ENCODE data around the gene MICALL1.
"Not testable (repeated sequence)": the region's sequence is repeated elsewhere in the genome, so short reads cannot be mapped to it uniquely, and the experiment has no call there.

MICALL1 gene

DNA sequence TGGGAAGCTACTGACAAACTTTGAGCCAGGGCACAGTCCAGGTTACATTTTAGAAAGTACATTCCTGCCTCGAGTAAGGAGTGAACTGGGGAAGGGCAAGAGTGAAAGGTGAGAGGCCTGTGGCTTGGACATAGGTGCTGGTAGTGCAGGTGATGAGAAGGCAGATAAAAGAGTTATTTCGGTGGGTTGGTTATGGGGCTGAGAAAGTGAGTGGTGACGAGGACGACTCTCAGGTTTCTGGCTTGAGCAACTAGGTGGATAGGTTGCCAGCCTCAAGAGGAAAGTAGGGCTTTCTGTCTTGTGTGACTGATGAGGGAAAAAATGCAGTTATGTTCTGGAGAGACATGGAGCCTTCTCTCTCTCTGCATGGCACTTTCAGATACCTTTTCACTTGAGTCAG is 51.1 kb downstream of the MICALL1 start:
- no peak for DNase-seq (ENCODE audit: low read depth in 1 of 2, low spot score in 1 of 2)

DNA sequence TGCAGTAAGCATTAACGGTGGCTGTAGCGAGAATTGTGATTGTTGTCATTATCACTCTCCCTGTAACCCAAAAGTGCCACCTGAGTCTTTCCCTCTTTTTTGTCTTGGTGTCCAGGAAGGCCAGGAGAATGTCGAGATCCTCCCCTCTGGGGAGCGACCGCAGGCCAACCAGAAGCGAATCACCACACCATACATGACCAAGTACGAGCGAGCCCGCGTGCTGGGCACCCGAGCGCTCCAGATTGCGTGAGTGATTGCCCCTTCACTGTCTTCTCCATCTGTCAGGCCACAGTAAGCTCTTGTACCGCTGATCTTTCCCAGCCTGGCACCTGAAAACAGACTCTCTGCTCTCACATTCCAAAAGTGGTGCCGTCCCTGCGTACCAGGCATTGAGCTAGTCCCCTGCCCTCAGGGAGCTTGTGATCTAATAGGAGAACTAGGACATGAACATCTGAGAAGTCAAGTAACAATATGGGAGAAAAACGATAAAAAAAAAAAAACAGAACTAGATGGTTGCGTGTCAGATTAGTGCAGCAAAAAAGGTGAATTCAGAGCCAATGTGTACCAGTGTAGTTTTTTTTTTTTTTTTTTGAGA is 53.2 kb downstream of the MICALL1 start:
- no peak for DNase-seq (ENCODE audit: low read depth in 1 of 2, low spot score in 1 of 2)

DNA sequence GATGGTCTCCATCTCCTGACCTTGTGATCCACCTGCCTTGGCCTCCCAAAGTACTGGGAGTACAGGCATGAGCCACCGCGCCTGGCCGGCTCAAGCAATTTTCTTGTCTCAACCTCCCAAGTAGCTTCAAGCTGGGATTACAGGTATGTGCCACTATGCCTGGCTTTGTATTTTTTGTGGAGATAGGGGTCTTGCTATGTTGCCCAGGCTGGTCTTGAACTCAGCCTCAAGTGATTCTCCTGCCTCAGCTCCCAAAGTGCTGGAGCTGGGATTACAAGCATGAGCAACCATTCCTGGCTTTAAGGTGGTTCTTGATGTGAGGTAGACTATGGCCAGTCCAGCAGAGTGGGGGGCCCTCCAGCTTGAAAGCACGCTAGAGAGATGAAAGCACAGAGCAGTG is 55.0 kb downstream of the MICALL1 start:
- no peak for DNase-seq (ENCODE audit: low read depth in 1 of 2, low spot score in 1 of 2)

DNA sequence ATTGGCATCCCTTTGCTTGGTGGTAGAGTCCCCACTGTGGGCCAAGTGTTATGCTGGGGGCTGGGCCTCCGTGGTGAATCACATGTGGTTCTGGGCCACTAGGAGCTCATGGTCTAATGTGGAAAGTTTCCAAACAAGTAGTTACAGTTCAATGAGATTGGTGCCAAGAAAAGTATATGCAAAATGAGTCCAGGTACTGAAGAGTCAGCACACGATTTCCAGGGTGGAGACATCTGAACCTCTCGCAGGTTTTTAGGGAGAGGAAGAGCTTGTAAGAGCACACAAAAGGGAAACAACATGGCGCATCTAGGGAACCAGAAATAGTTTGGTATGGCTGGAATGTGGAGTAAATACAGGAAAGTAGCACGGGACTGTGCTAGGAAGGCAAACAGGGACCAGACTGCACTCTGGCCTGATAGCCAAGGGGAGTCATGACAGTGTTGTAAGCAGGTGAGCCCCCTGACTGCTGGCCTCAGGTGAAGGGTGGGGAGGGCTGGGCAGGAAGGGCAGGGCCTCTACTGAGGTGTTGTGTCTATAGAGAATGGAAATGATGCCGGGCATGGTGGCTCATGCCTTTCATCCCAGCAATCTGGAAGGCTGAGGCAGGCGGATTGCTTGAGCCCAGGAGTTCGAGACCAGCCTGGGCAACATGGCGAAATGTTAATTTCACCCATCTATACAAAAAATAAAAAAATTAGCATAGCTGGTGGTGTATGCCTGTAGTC is 60.0 kb downstream of the MICALL1 start:
- DNase-seq (ENCODE audit: low read depth in 1 of 2, low spot score in 1 of 2) = no peak

DNA sequence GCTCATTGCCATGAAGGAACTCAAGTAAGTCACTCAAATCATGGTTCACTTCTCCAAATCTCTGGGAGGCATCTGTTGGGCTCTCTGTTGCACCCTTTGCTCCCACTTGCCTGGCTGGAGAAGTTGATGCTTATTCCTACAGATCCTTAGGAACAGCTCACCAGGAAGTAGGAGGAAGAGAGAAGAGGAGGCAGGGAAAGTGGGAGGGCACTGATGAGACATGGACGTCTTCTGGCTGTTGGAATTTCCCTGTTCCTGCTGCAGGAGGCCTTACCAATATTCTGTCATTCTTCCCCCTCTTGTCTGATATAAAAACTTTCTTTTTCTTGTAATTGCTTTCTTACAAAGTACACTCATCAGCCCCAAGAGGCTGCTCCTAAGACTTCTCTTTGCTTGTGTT is 61.0 kb downstream of the MICALL1 start:
- no peak for DNase-seq (ENCODE audit: low read depth in 1 of 2, low spot score in 1 of 2)

DNA sequence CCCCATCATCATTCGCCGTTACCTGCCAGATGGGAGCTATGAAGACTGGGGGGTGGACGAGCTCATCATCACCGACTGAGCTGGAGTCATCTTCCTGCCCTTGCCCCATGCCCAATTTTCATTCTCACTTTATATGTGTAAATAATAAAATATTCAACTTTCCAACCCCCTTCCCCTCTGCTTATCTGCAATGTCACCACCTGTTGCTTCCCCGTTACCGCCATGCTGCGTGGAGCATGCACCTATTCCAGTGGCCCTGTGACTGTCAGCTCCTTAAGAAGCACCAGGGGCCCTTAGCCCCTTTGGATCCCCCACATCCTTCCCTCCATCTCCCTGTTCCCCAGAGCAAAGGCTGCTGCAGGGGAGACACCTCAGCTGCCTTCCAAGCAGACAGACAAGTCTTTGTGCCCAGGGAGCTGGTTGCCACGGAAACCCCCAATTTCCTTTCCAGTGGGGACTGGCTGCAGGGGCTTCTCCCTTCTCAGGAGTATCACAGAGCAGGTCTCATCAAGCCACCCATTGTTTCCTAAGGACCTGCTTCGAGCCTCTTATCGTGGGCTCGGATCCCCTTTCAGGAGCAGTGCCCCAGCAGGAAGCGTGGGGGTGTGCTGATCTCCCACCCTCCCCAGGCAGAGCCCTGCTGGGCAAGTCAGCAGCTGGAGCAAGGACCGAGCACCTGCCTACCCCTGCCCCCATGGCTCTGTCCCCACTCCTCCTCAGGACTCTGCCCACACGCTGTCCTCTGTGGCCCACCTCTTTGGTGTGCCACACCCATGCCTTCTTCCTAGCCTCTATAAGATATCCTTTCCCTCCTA is 61.7 kb downstream of the MICALL1 start:
- DNase-seq (ENCODE audit: low read depth in 1 of 2, low spot score in 1 of 2) = no peak

DNA sequence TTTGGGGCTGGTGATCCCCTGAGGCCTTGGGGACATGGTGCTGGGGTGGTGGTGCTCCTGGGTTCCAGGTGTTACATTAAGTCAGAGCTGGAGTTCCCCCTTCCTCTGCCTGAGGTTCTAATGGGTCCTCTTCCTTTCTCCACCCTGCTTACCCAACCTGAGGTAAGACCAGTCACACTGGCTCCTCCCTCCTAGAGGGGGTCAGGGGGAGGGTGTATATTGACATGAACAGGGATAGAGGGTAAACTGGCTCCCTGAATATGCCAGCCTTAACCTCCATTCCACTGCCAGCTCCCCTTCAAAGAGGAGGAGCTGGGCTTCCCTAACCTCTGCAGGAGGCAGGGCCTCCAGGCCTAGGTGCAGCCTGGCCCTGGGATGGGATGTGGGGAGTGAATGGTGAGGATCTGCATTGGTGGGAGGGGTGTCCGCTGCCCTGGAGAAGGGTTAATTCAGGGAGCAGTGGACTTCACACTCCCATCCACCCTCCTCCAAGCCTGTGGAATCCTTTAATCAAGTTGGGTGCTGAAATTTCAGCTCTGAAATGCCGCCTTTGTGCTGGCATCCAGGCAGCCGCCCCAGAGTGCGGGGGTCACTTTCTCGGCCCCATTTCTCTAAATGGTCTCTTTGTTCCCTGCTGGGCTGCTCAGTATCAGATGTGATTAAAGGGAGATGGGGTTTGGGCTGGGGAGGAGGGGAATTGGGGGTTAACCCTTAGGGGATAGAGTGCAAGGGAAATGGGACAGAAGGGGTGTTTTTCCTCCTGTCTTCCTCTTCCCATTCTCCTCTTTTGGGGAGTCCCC is 62.6 kb downstream of the MICALL1 start:
- DNase-seq (ENCODE audit: low read depth in 1 of 2, low spot score in 1 of 2) = no peak

DNA sequence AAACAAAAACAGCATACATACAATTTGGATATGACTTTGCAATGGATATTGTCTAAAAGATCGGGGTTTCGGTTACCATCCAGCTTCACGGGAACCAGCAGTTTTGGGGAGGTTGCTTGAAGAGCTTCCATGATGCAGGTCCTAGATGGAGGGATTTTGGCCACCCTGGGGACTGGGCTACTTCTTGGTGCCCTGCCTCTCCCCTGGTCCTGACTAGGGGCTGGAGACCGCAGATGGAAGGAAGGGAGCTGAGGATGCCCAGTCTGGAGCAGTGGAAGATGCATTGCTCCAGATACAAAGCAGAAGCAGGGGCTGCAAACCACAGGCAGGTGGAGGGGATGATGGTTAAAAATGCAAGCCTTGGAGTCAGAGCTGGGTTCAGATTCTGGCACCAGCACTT is 64.8 kb downstream of the MICALL1 start:
- DNase-seq (ENCODE audit: low read depth in 1 of 2, low spot score in 1 of 2) = no peak

DNA sequence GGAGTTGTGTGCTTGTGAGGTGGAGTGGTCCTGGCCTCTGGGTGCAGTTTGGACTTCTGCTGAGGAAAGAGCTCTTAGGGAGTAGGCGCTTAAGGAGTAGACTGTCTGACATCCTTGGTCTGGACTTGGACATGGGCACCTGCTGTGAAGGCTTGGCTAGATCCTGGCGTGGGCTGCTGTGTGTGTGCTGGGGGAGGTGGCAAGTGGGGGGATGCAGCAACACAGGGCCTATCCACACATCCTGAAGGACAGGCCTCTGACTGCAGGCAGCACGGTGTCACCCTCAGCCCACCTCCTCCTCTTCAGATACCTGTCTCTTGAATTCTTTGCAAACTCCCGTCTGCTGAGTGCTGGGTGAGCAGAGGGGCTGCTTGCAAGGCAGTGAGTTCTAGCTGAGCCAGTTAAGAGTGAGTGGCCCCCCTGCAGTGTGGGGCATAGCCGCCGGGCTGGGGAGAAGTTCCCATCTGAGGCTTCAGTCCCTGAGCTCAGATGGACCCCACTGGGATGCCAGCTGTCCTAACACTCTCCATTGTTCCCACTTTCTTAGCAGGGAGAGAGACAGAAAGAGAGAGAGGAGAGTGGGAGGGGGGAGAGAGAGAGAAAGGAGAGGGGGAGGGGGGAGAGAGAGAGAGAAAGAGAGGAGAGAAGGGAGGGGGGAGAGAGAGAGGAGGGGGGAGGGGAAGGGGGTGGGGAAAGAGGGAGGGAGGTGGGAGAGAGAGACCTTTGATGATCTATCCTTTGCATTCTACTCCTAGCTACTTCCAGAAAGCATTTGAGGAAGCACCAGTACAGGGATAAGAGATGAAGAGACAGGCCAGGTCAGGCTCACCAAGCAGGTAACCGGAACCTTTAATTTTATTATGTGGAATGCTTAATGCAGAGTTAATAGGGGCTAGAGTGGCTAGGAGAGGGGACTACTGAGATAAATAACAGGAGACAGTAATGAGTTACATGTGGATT is 65.7 kb downstream of the MICALL1 start:
- DNase-seq (ENCODE audit: low read depth in 1 of 2, low spot score in 1 of 2) = no peak

DNA sequence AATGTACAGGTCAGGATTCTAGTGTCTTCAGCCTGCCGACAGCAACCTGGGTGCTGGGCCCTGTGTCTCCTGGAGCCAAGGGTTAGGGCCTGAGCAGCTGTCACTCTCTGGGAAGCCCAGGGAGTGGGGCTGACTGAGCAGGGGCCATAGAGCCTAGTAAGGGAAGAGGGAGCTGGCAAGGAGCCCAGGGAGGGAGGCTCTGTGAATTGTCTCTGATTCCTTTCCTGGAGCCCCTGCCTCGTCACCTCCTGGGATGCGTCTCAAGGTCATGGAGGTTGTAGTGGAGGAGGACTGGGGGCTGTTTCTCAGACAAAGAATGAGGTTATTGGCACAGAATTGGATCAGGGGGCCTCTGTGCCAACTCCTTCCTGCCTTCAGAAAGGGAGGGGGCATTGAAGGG is 66.4 kb downstream of the MICALL1 start:
- no peak for DNase-seq (ENCODE audit: low read depth in 1 of 2, low spot score in 1 of 2)

DNA sequence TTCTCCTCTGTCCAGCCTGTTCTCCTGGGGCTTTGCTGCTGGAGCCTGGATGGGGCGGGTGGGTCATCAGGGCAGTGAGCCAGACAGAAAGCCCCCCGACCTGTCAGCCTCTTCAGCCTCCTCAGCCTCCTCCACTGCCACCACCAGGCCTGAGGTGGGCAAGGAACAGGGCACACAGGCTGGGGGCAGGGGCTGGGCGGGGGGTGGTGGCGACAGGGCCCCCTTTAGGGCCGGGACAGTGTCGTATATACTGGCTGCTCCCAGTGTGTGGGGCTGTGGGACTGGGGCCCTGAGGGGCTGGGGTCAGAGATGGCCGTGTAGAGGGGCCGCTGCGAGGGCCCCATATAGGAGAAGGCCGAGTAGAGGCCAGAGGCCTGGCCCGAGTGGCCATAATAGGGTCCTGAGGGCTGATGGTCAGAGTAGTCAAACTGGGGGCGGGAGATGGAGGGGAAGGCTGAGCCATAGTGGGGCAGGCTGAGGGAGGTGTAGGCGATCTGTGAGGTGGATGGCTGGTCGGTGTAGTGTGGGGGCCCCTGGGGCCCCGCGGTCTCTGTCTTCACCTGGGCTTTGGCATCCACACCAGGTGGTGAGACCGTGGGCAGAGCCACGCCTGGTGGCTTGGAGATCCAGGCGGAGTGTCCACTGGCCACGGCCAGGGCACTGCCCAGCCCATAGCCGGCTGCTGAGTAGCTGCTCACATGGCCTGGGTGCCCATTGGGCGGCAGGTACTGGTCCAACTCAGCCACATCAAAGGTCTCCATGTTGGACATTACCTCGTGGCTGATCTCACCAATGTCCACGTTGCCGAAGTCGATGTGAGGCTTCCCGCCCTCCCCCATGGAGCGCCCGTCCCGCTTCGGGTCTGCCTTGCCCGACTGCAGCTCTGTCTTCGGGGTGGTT is 67.4 kb downstream of the MICALL1 start:
- DNase-seq (ENCODE audit: low read depth in 1 of 2, low spot score in 1 of 2) = no peak

DNA sequence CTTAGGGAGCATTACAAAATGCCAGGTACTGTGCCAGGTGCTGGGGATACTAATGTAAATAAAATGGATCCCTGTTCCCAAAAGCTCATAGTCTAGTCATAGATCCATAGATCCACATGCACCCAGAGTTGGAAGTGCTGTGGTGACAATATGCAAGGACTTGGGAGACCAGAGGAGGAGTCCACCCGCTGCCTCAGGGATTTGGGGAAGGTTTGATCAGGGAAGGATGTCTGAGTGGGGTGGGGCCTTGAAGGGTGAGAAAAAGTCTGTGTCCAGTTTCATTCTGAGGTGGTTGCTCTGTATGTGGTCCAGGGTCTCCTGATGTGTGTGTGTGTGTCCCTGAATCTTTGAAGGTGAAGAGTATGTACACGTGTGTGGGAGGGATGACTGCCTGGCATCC is 69.1 kb downstream of the MICALL1 start:
- no peak for DNase-seq (ENCODE audit: low read depth in 1 of 2, low spot score in 1 of 2)

DNA sequence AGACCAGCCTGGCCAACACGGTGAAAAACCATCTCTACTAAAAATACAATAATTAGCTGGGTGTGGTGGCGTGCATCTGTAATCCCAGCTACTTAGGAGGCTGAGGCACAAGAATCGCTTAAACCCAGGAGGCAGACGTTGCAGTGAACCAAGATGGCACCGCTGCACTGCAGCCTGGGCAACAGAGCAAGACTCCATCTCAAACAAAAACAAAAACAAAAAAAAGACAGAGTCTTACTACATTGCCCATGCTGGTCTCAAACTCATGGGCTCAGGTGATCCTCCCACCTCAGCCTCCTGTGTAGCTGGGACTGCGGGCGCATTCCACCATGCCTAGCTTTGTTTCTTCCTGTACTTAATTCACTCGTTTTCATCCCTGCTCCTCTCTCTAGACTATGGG is 69.9 kb downstream of the MICALL1 start:
- not testable (repeated sequence) for DNase-seq (ENCODE audit: low read depth in 1 of 2, low spot score in 1 of 2)

DNA sequence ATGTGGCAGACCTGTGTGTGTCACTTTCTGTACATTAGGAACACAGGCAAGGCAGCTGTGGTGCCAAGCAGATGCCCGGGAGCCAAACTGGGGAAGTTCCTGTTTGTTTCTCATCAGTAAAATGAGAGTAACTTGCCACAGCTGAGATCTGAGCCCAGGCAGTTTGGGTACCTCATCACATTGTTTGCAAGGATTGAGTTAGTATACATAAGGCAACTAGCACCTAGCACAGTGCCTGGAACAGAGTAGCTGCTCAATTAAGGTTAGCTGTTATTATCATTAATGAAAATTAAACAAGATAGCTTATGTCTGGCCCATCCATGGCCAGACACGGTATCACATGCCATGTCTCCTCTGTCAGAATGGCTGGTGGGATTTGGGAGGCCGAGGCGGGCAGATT is 70.5 kb downstream of the MICALL1 start:
- no peak for DNase-seq (ENCODE audit: low read depth in 1 of 2, low spot score in 1 of 2)

DNA sequence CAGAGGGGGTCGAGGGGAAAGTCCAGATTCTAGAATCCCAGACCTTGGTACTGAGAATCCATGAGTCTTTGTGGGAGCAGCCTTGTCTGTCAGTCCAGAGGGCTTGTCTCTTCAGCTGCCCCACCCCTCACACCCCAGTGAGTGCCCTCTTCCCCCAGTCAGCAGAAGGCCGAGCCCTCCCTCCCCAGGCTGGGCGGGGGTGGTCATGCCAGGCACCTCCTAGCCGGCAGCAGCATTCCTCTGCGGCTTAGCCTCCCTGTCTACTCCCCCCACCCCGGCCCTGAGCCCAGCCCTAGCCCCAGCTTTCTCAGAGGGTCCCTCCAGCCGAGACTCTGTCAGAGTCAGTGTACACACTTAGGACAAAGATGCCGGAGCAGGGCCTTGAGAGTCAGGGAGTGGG is 73.7 kb downstream of the MICALL1 start:
- DNase-seq (ENCODE audit: low read depth in 1 of 2, low spot score in 1 of 2) = no peak

DNA sequence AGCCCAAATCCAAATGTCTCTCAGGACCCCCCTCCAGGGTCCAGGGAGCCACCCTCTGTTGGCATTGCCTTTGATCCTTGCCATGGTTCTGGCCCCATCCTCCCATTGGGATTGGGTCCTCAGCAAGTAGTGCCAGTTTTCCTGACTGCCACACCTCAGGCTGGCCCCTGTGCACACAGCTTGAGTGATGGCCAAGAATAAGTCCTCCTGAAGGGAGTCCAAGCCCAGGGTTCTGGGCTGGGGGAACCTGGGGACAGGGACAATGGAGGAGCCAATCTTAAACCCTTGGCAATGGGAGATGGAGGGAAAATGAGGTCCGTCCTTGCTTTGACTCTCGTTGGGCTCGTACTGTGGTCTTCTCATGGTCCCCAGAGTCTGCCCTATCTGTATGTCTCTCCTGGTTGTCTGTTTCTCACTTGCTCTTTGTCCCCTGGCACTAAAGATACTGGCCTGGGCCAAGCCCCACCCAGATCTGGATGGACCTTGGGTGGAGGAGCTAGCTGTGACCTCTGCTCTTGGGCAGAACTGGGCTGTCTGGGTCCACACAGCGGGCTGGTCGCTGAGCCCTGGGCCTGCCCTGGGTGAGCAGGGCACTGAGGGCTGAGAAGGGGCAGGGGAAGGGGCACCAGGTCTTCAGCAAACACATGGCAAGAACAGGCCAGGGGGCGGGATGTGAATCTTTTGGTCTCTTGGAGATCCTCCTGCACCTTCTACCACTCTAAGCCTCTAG is 75.3 kb downstream of the MICALL1 start:
- DNase-seq (ENCODE audit: low read depth in 1 of 2, low spot score in 1 of 2) = no peak

DNA sequence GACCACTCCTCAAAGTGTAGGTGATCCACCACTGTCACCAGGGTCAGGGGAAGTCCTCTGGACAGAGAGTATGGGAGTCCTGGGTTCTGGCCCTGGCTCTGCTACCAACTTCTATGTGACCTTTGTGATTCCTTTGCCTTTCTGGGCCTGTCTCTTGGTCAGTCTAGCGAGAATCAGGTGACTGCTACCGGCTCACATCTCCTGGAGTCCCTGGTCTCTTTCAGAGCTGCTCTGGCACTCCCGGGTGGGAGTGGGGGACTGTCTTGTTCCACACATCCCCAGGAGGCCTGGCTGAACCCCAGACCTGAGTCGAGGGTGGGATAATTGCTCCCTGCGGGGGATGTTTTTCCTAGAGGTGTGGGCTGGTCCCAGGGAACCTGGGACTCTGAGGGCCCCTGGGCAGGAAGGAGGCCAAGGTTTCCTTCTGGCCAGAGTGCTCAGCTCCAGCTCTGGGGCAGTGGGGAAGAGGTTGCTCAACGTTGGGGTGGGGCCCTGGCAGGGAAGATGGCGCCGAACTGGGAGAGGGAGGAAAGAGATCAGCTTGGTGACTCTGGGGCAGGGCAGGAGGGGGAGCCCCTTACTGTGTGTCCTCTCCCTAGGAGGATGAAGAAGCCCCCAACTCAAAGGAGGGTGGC is 76.2 kb downstream of the MICALL1 start:
- no peak for DNase-seq (ENCODE audit: low read depth in 1 of 2, low spot score in 1 of 2)

Measured in stimulated activated CD4-positive, alpha-beta T cell treated with anti-CD3 and anti-CD28 coated beads, Interleukin-15, amount 100 ng/mL, for 1 hour (primary cell).